Skeletal muscle tissue (tissue), 4 donors: Measurements from ENCODE around the gene CCL23. TPM values are rescaled to one million over a fixed set of nuclear protein-coding genes. Genes with fewer than 3 reads are reported as not detected.
"Not testable (repeated sequence)": the region's sequence is repeated elsewhere in the genome, so short reads cannot be mapped to it uniquely, and the experiment has no call there.

Experiments used
- H3K27ac ChIP-seq: one replicate; pipeline ENCODE4 v1.7.0; 2013; ENCODE audit warnings: mild to moderate bottlenecking, low read depth, low read length, inconsistent platforms
- H3K27me3 ChIP-seq, 3 donors: one replicate each; pipeline ENCODE4 v1.7.0; 2013; ENCODE audit warnings: low read length in 3 of 3; ENCODE audit not compliant: control insufficient read depth in 3 of 3, insufficient read depth in 3 of 3
- H3K36me3 ChIP-seq, 3 donors: one replicate each; pipeline ENCODE4 v1.7.0; 2013; ENCODE audit warnings: low read length in 3 of 3; ENCODE audit not compliant: control insufficient read depth in 3 of 3, insufficient read depth in 3 of 3
- H3K4me1 ChIP-seq, 3 donors: one replicate each; pipeline ENCODE4 v1.7.0; 2013; ENCODE audit warnings: low read length in 3 of 3, mild to moderate bottlenecking in 3 of 3; ENCODE audit not compliant: control insufficient read depth in 3 of 3, insufficient read depth in 3 of 3
- H3K4me3 ChIP-seq, 3 donors: one replicate each; pipeline ENCODE4 v1.7.0; 2013; ENCODE audit warnings: low read length in 3 of 3
- H3K9ac ChIP-seq, 3 donors: one replicate each; pipeline ENCODE4 v1.7.0; 2013; ENCODE audit warnings: low read length in 3 of 3, mild to moderate bottlenecking in 3 of 3, moderate library complexity in 2 of 3, low read depth in 1 of 3
- H3K9me3 ChIP-seq, 3 donors: one replicate each; pipeline ENCODE4 v1.7.0; 2013; ENCODE audit warnings: low read length in 3 of 3; ENCODE audit not compliant: control insufficient read depth in 3 of 3
- total RNA-seq: library from RNA; depleted of rRNA; stranded (reverse); fragments of >200 nt; gene quantifications from one replicate; pipeline ENCODE4 v1.2.3, GENCODE V29; 2014
- donor health status: Osteomylitis.

CCL23 gene
- total RNA-seq, 1 donor from 2014 or later = not detected

- no peaks in the 10 kb centered on the region for H3K4me1 ChIP-seq
- H3K27me3 ChIP-seq = peaks cover 0 to 6% (median 0%) of the 10 kb centered on the region in 3 donors
- no peak overlapping the region for H3K4me3 ChIP-seq
- H3K36me3 ChIP-seq = no peaks in the 10 kb centered on the region
- H3K9me3 ChIP-seq = no peaks in the 10 kb centered on the region
- H3K27ac ChIP-seq = no peak overlapping the region
- no peak overlapping the region for H3K9ac ChIP-seq
Observed at GRCh38 chr17:36036235-36036634, 18.5 kb upstream of the CCL23 start.

DNA sequence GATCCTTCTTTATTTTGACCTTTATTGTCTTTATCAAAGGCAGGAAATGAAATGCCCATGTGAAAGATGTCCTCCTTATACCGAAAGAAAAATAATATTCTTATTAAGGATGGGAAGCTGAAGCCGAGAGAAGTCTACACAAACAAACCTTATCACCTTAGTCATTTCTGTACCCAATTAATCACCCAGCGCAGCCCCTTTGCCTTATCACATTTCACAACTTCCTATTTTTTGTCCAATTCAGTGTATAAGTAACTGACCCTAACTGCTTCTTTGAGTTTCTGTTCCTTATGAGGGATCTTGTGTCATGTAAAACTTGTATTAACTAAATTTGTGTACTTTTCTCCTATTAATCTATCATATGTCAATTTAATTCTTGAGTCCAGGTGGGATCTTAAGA lies 16.4 kb upstream of the CCL23 start:
- Histone ChIP-seq H3K27ac (no peak overlapping the region), H3K36me3 (no peaks in the 10 kb centered on the region), H3K4me3 (no peak overlapping the region), H3K9ac (no peak overlapping the region), H3K27me3 (peaks cover 0 to 6% (median 0%) of the 10 kb centered on the region in 3 donors), H3K9me3 (no peaks in the 10 kb centered on the region), H3K4me1 (no peaks in the 10 kb centered on the region)

DNA sequence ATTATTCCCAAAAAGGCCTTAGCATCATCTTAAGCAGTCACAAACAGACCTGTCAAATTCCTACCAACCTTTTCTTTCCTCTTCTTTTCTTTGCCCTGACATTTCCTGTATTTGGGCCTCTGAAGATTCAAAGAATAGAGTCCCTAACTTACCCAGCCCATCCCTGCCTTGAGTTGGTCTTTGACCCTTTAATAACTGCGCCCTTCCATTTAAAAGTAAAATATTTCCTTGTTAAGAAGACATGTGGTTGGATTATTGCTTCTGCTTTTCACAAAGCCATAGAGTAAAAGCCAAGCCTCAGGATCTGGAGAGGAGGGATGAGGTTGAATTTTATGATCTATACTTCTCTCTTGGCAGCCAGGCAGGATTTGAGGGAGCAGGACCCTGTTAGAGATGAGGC lies 13.2 kb upstream of the CCL23 start:
- Histone ChIP-seq H3K27ac (no peak overlapping the region), H3K9ac (no peak overlapping the region), H3K4me1 (no peaks in the 10 kb centered on the region), H3K36me3 (no peaks in the 10 kb centered on the region), H3K9me3 (no peaks in the 10 kb centered on the region), H3K4me3 (no peak overlapping the region), H3K27me3 (peaks cover 0 to 6% (median 0%) of the 10 kb centered on the region in 3 donors)

GRCh38 chr17:36027761-36028160 lies 10.0 kb upstream of the CCL23 start:
- Histone ChIP-seq H3K27me3 (no peaks in the 10 kb centered on the region), H3K27ac (no peak overlapping the region), H3K36me3 (no peaks in the 10 kb centered on the region), H3K4me1 (no peaks in the 10 kb centered on the region), H3K4me3 (no peak overlapping the region), H3K9me3 (no peaks in the 10 kb centered on the region), H3K9ac (no peak overlapping the region)

DNA sequence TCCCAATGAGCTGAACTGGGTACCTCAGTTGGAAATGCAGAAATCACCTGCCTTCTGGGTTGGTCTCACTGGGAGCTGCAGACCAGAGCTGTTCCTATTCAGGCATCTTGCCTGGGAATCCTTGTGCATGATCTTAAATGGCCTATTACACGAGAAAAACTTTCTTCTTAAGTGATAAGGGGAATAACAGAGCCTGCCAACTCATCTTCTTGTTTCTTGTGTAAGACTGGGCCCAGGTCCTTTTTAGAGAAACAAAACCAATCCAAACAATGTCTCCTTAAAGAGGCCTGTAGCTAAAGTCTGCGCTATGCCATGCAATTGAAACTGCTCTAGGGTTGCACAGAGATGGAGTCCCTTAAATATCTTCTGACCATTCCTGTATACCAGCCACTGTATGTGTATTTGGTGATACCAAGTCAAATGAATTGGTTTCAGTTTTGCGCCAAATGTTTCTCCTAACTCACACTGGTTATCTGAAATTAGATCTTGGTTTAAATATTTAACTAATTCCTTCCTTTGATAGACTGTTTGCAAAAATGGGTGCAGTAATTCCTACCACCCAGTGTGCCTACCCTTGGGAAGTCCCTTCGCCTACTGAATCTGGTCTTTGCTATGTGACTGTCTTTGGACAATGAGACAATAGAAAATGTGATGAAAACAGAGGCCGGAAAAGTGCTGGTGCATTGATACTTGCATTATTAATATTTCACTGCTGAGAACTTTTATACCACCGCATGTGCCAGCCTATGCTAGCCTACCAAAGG lies 6.5 kb upstream of the CCL23 start:
- H3K9ac ChIP-seq = no peak overlapping the region
- no peaks in the 10 kb centered on the region for H3K9me3 ChIP-seq
- no peak overlapping the region for H3K4me3 ChIP-seq
- no peaks in the 10 kb centered on the region for H3K4me1 ChIP-seq
- H3K36me3 ChIP-seq = no peaks in the 10 kb centered on the region
- H3K27me3 ChIP-seq = no peaks in the 10 kb centered on the region
- H3K27ac ChIP-seq = no peak overlapping the region

DNA sequence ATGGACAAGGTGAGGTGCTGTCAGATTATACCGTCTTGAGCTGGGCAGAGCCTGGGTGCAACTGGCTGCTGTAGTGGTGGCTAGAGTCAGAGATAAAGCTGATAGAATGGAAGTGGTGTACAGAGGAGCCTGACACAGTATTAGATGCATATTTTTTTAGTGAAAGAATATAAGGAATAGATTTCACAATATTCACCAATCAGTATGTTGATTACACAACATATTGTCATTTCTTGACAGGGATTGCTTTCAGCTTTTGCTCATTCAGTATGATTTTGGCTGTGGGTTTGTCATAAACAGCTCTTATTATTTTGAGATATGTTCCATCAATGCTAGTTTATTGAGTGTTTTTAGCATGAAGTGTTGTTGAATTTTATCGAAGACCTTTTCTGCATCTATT lies 1.7 kb upstream of the CCL23 start:
- Histone ChIP-seq H3K4me3 (no peak overlapping the region), H3K9me3 (no peaks in the 10 kb centered on the region), H3K36me3 (no peaks in the 10 kb centered on the region), H3K4me1 (peaks cover 0 to 4% (median 0%) of the 10 kb centered on the region in 3 donors), H3K9ac (no peak overlapping the region), H3K27ac (no peak overlapping the region), H3K27me3 (no peaks in the 10 kb centered on the region)

- Histone ChIP-seq H3K4me3 (no peak overlapping the region), H3K4me1 (peaks cover 0 to 4% (median 0%) of the 10 kb centered on the region in 3 donors), H3K36me3 (no peaks in the 10 kb centered on the region), H3K9me3 (peaks cover 0 to 3% (median 0%) of the 10 kb centered on the region in 3 donors), H3K27ac (no peak overlapping the region), H3K9ac (no peak overlapping the region), H3K27me3 (peaks cover 0 to 5% (median 2%) of the 10 kb centered on the region in 3 donors)
Observed at GRCh38 chr17:36016555-36016954, 1.2 kb downstream of the CCL23 start.

- not testable (repeated sequence) for H3K27me3 ChIP-seq, H3K27ac ChIP-seq, H3K36me3 ChIP-seq, H3K4me3 ChIP-seq, H3K9me3 ChIP-seq, H3K9ac ChIP-seq, H3K4me1 ChIP-seq
Observed at GRCh38 chr17:36015895-36016294, 1.9 kb downstream of the CCL23 start.

GRCh38 chr17:36014946-36015345 lies 2.8 kb downstream of the CCL23 start:
- H3K9ac ChIP-seq = no peak overlapping the region
- peaks cover 0 to 3% (median 0%) of the 10 kb centered on the region in 3 donors for H3K9me3 ChIP-seq
- H3K27me3 ChIP-seq = peaks cover 0 to 7% (median 5%) of the 10 kb centered on the region in 3 donors
- H3K4me1 ChIP-seq = peaks cover 0 to 4% (median 0%) of the 10 kb centered on the region in 3 donors
- H3K27ac ChIP-seq = no peak overlapping the region
- no peak overlapping the region for H3K4me3 ChIP-seq
- no peaks in the 10 kb centered on the region for H3K36me3 ChIP-seq

DNA sequence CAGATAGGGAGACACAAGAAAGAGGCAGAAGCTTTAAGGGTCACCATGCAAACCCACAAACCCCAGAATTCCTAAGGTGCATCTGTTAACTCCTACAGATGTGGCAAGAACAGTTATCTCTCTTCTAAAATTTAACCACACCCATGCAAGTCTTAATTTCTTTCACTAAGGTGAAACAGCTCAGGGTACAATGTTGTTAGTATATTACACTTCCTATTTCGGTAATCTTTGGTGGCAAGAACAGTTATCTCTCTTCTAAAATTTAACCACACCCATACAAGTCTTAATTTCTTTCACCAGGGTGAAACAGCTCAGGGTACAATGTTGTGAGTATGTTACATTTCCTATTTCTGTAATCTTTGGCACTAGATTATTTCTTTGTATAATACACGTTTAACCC lies 6.6 kb downstream of the CCL23 start:
- Histone ChIP-seq H3K9me3 (peaks cover 0 to 3% (median 2%) of the 10 kb centered on the region in 3 donors), H3K27me3 (peaks cover 0 to 7% (median 5%) of the 10 kb centered on the region in 3 donors), H3K9ac (no peak overlapping the region), H3K4me3 (no peak overlapping the region), H3K36me3 (no peaks in the 10 kb centered on the region), H3K27ac (no peak overlapping the region), H3K4me1 (no peaks in the 10 kb centered on the region)
